Gastroesophageal sphincter (tissue), 4 donors: ENCODE data around the gene TNRC6A. TPM values are rescaled to one million over a fixed set of nuclear protein-coding genes. Genes with fewer than 3 reads are reported as not detected.
A peak's percentile ranks its signal among the peaks of the same experiment; 100 is the strongest.

Source experiments
- ATAC-seq: fragments of 150-250 bp; one replicate; pipeline ENCODE4 v1.9.1; 2016; ENCODE audit warnings: mild to moderate bottlenecking, moderate library complexity
- H3K27ac ChIP-seq, 4 donors: fragments of 200-600 bp; sonication (generic) in 3 of 4; 1 replicate in 3 of 4; 2 replicates in 1 of 4; pipeline ENCODE4 v1.5.1; 2016 to 2019
- H3K27me3 ChIP-seq: fragments of 200-600 bp; sonication (generic); one replicate; pipeline ENCODE4 v1.5.1; 2019
- H3K36me3 ChIP-seq, 2 donors: fragments of 200-600 bp; sonication (generic); one replicate each; pipeline ENCODE4 v1.5.1; 2019; ENCODE audit warnings: control low read depth in 1 of 2
- H3K4me1 ChIP-seq, 3 donors: fragments of 200-600 bp; sonication (generic); 1 replicate in 2 of 3; 2 replicates in 1 of 3; pipeline ENCODE4 v1.5.1; 2016 to 2019; ENCODE audit warnings: control low read depth in 2 of 3
- H3K4me3 ChIP-seq, 2 donors: fragments of 200-600 bp; sonication (generic); one replicate each; pipeline ENCODE4 v1.5.1; 2019; ENCODE audit warnings: mild to moderate bottlenecking in 1 of 2, moderate library complexity in 1 of 2
- H3K9me3 ChIP-seq, 3 donors: fragments of 200-600 bp; sonication (generic); one replicate each; pipeline ENCODE4 v1.5.1; 2017 to 2019; ENCODE audit warnings: control low read depth in 2 of 3
- CTCF ChIP-seq, 4 experiments: fragments of 200-600 bp in 2 of 4; fragments of 450-650 bp in 2 of 4; sonication (generic) in 1 of 4; IDR thresholded peaks; one replicate each; pipeline ENCODE4 v1.5.1; 2017 to 2019; ENCODE audit warnings: antibody characterized with exemption in 4 of 4, mild to moderate bottlenecking in 2 of 4, moderate library complexity in 2 of 4
- EP300 ChIP-seq: sonication (generic); formaldehyde crosslinking; IDR thresholded peaks from one replicate; pipeline ENCODE4 v1.6.1; 2017; ENCODE audit warnings: antibody characterized with exemption, mild to moderate bottlenecking
- POLR2A ChIP-seq, 2 donors: fragments of 450-650 bp; IDR thresholded peaks; one replicate each; pipeline ENCODE4 v1.6.1; 2017; ENCODE audit warnings: antibody characterized with exemption in 2 of 2, mild to moderate bottlenecking in 2 of 2, moderate library complexity in 1 of 2
- POLR2AphosphoS5 ChIP-seq: sonication (generic); formaldehyde crosslinking; IDR thresholded peaks from one replicate; pipeline ENCODE4 v1.6.1; 2017; ENCODE audit warnings: antibody characterized with exemption
- WGBS, 2 donors: methylation state at CpG; one replicate each; pipeline ENCODE4 v1.1.5; 2018; ENCODE audit warnings: low coverage in 1 of 2; 5-methylcytosine and 5-hydroxymethylcytosine counted together
- total RNA-seq, 4 donors: library from RNA; depleted of rRNA; stranded (reverse); fragments of >200 nt; gene quantifications; one replicate each; pipeline ENCODE4 v1.1.0, GENCODE V29; 2016

TNRC6A gene
- total RNA-seq, 4 donors from 2014 or later = 33.4 to 71.1 (median 58.6) TPM

DNA sequence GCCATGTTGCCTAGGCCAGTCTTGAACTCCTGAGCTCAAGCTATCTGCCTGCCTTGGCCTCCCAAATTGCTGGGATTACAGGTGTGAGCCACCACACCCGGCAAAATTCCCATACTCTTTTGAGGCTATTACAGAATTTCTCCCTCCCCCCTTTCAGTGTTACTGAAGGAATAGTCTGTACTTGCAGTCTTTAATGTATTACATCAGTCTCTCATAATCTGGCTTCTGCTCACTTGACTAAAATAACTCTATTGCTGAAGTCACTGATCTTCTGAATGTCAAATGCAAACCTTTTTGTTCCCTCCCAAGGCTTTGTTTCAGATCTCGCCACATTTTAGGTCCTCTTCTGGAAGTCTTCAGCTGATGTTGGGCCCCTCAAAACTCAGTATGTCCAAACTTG is 51.8 kb downstream of the TNRC6A start:
- Histone ChIP-seq H3K4me3 (no peak overlapping the region), H3K27ac (peak overlapping the region in 1 of 4 donors; percentile 35), H3K27me3 (no peaks in the 10 kb centered on the region), H3K4me1 (peaks cover 7 to 46% (median 22%) of the 10 kb centered on the region in 3 donors), H3K9me3 (no peaks in the 10 kb centered on the region), H3K36me3 (peaks cover 10 to 79% of the 10 kb centered on the region in 2 donors)
- no peak for ATAC-seq
- no peak for TF ChIP-seq POLR2A (IDR thresholded peaks at IDR 0.05)
- TF ChIP-seq EP300 = no peak
- TF ChIP-seq CTCF (IDR thresholded peaks at IDR 0.05) = no peak
- no peak for TF ChIP-seq POLR2AphosphoS5
- WGBS, 2 donors = 87 to 100% methylated on average over 2 of the region's 2 CpGs

DNA sequence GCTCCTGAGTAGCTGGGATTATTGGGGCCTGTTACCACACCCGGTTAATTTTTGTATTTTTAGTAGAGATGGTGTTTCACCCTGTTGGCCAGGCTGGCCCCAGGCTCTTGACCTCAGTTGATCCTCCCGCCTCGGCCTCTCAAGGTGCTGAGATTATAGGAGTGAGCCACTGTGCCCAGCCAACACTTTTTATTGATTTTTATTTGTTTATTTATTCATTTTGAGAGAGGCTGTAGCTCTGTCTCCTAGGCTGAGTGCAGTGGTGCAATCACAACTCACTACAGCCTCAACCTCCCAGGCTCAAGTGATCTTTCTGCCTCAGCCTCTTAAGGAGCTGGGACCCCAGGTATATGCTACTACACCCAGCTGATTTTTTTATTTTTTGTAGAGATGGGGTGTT is 54.7 kb downstream of the TNRC6A start:
- no peak overlapping the region for H3K4me3 ChIP-seq
- H3K36me3 ChIP-seq = peaks cover 5 to 83% of the 10 kb centered on the region in 2 donors
- WGBS, 2 donors = 83% methylated on average over 3 of the region's 3 CpGs; no CpG with 5 or more reads in 1 of the 2 donors
- TF ChIP-seq POLR2A (IDR thresholded peaks at IDR 0.05) = no peak
- no peak for ATAC-seq
- peak overlapping the region in 1 of 4 donors; percentile 6 for H3K27ac ChIP-seq
- H3K9me3 ChIP-seq = no peaks in the 10 kb centered on the region
- no peaks in the 10 kb centered on the region for H3K27me3 ChIP-seq
- peaks cover 0 to 18% (median 2%) of the 10 kb centered on the region in 3 donors for H3K4me1 ChIP-seq

DNA sequence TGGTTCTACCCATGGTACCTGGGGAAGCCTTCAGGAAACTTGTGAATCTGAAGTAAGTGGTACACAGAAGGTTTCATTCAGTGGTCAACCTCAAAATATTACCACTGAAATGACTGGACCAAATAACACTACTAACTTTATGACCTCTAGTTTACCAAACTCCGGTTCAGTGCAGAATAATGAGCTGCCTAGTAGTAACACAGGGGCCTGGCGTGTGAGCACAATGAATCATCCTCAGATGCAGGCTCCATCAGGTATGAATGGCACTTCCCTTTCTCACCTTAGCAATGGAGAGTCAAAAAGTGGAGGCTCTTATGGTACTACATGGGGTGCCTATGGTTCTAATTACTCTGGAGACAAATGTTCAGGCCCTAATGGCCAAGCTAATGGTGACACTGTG is 60.4 kb downstream of the TNRC6A start:
- no peaks in the 10 kb centered on the region for H3K9me3 ChIP-seq
- no peak overlapping the region for H3K4me3 ChIP-seq
- no peak overlapping the region for H3K27ac ChIP-seq
- no peaks in the 10 kb centered on the region for H3K27me3 ChIP-seq
- 100% methylated on average over 1 of the region's 2 CpGs; no CpG with 5 or more reads in 1 of the 2 donors for WGBS, 2 donors
- H3K4me1 ChIP-seq = peaks cover 0 to 41% (median 0%) of the 10 kb centered on the region in 3 donors
- TF ChIP-seq EP300 (no peak), POLR2A (IDR thresholded peaks at IDR 0.05) (no peak), CTCF (IDR thresholded peaks at IDR 0.05) (no peak), POLR2AphosphoS5 (no peak)
- ATAC-seq = no peak
- H3K36me3 ChIP-seq = peaks cover 4 to 78% of the 10 kb centered on the region in 2 donors

- Histone ChIP-seq H3K9me3 (no peaks in the 10 kb centered on the region), H3K27me3 (no peaks in the 10 kb centered on the region), H3K4me1 (no peaks in the 10 kb centered on the region), H3K36me3 (peaks cover 26 to 98% of the 10 kb centered on the region in 2 donors), H3K4me3 (no peak overlapping the region), H3K27ac (peak overlapping the region in 2 of 4 donors; percentile 9 to 23)
- peak; percentile 22 for ATAC-seq
- WGBS, 2 donors = 58 to 88% methylated on average over 3 of the region's 4 CpGs
- no peak for TF ChIP-seq POLR2A (IDR thresholded peaks at IDR 0.05)
- peak in 1 of 4 experiments; percentile 35 for TF ChIP-seq CTCF (IDR thresholded peaks at IDR 0.05)
Measured at GRCh38 chr16:24800586-24800985, 71.1 kb downstream of the TNRC6A start.

DNA sequence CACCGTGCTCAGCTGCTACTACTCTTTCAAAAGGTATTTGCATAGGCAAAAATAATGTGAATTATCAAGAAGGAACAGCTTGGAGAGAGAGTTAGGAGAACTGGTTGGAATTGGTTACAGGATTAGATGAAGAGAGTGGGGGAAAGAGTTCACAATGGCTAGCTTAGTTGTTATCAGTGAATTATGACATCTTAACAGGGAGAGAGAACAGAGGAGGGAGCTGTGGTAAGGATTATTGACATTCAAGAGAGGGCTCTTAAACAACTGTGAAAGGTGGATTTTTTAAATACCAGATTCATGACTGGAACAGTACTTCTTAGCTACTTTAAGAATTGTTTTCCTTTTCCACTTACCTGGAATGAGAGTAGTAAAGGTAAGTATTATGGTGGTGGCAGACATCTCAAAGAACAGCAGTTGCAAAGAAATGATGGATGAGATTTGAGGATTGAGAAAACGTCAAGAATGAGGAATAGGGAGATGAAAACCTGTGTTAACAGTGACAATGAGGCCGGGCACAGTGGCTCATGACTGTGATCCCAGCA is 72.4 kb downstream of the TNRC6A start:
- TF ChIP-seq POLR2AphosphoS5 (no peak), EP300 (no peak)

DNA sequence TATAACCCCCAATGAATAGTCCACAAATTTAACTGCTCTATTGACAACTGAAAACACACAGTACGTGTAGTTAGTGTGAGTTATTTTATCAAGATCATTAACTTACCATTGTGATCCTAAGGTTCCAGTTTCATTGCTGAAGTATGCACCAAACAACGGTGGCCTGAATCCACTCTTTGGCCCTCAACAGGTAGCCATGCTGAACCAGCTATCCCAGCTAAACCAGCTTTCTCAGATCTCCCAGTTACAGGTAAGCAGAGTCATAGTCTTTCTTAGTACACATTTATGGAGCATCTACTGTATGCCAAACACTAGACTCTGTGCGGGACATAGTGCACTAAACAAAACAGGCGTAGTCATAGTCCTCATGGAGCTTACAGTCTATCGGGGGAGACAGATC is 76.0 kb downstream of the TNRC6A start:
- Histone ChIP-seq H3K4me3 (no peak overlapping the region), H3K27me3 (no peaks in the 10 kb centered on the region), H3K27ac (no peak overlapping the region), H3K9me3 (no peaks in the 10 kb centered on the region), H3K36me3 (peaks cover 23 to 100% of the 10 kb centered on the region in 2 donors), H3K4me1 (no peaks in the 10 kb centered on the region)
- no peak for ATAC-seq
- 87 to 95% methylated on average over 4 to 5 of the region's 5 CpGs for WGBS, 2 donors
- TF ChIP-seq CTCF (IDR thresholded peaks at IDR 0.05) (no peak), POLR2A (IDR thresholded peaks at IDR 0.05) (no peak), EP300 (no peak), POLR2AphosphoS5 (no peak)

More for the DNA sequence above, 72.4 kb downstream of the TNRC6A start:
- Histone ChIP-seq H3K4me3 (no peak overlapping the region), H3K27ac (no peak overlapping the region), H3K36me3 (peaks cover 31 to 100% of the 10 kb centered on the region in 2 donors), H3K9me3 (no peaks in the 10 kb centered on the region), H3K4me1 (no peaks in the 10 kb centered on the region), H3K27me3 (no peaks in the 10 kb centered on the region)
- 85 to 94% methylated on average over 2 of the region's 3 CpGs for WGBS, 2 donors
- ATAC-seq = no peak
